Measurements from ENCODE around the gene TGM4. TPM values are rescaled to one million over a fixed set of nuclear protein-coding genes. Genes with fewer than 3 reads are reported as not detected.

The TGM4 gene
- total RNA-seq, 1 experiment from 2014 or later = 1.1 TPM

GRCh38 chr3:44870375-44871061, 3.9 kb upstream of the TGM4 start:
- in situ Hi-C loops (cut with HindIII; ENCODE audit: low pct_unique_long_range_greater_than_20kb, low sequenced_read_pairs) = no loop called here
- DNase-seq (ENCODE audit: low read depth) = no peak

DNA sequence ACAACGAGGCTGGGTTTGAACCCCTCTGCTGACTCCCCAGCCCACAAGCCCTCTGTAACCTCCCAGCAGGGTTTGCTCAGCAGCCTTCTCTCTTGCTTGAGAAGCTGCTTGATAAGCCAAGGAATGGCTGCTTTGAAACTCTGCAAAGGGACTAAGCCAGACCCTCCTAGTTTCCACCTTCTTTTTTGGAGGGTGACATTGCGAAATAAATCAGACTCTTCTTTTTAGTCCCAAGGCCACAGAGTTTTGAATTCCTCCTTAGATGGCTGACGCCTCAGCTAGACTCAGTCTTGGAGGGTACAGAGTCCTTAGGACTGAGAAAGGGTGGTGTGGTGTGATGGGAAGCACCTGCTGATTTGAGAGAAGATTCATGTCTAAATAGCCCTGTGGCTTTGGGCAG, 1.2 kb downstream of the TGM4 start:
- in situ Hi-C loops (cut with HindIII; ENCODE audit: low pct_unique_long_range_greater_than_20kb, low sequenced_read_pairs) = no loop called here
- no peak for DNase-seq (ENCODE audit: low read depth)

GRCh38 chr3:44877333-44877732, 2.9 kb downstream of the TGM4 start:
- in situ Hi-C loops (cut with HindIII; ENCODE audit: low pct_unique_long_range_greater_than_20kb, low sequenced_read_pairs) = no loop called here
- DNase-seq (ENCODE audit: low read depth) = no peak

- in situ Hi-C loops (cut with HindIII; ENCODE audit: low pct_unique_long_range_greater_than_20kb, low sequenced_read_pairs) = no loop called here
- peak; percentile 33 for DNase-seq (ENCODE audit: low read depth)
Measured at GRCh38 chr3:44880284-44880683, 5.9 kb downstream of the TGM4 start.

DNA sequence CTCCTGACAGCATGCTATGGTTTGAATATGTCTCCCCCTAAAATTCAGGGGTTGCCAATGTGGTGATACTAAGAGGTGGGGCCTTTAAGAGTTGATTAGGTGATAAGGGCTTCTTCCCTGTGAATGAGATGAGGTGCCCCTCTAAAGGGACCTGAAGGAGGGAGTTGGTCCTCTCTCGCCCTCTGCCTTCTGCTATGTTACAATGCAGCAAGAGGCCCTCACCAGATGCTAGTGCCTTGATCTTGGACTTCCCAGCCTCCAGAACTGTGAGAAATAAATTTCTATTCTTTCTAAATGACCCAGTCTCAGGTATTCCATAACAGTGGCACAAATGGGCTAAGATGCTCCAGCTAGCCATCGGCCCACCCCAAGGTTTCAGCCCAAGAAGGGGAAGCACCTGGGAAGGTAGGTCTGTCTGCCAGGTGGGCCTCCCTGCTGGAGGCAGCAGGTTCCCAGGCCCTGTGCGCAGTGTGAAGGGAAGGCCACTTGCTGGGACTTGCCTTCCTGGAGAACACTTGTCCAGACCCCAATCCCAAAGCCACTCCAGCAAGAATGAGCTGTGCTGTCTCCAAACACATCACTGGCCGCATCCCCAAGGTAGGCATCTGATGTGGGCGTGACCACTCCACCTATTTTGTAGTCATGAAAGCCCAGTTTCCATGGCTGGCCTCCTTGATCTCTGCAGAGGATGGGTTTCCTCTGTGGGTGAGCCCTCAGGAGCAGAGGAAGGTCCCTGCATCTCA, 9.0 kb downstream of the TGM4 start:
- in situ Hi-C loops (cut with HindIII; ENCODE audit: low pct_unique_long_range_greater_than_20kb, low sequenced_read_pairs) = no loop called here
- no peak for DNase-seq (ENCODE audit: low read depth)

- peak; percentile 94 for DNase-seq (ENCODE audit: low read depth)
- in situ Hi-C loops (cut with HindIII; ENCODE audit: low pct_unique_long_range_greater_than_20kb, low sequenced_read_pairs) = no loop called here
Measured at GRCh38 chr3:44883999-44884431, 9.6 kb downstream of the TGM4 start.

GRCh38 chr3:44885618-44886017, 11.2 kb downstream of the TGM4 start:
- DNase-seq (ENCODE audit: low read depth) = peak; percentile 82
- in situ Hi-C loops (cut with HindIII; ENCODE audit: low pct_unique_long_range_greater_than_20kb, low sequenced_read_pairs) = no loop called here

DNA sequence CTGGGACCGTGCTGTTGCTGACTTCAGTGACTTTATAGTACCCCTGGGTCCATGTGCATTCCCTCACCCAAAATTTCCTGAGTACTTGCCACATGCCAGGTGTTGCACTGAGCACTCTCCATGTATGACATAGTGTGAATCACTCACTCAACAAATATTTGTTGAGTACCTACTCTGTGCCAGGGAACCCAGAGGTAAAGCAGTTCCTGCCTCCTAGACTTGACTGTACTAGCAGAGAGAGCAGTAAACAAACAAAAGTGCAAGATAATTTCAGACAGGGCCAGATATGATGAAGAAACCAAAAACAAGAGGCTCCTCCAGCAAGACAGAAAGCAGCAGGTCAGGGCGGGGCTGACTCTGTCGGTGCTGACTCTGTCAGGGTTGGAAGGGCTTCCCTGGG, 12.2 kb downstream of the TGM4 start:
- no peak for DNase-seq (ENCODE audit: low read depth)
- in situ Hi-C loops (cut with HindIII; ENCODE audit: low pct_unique_long_range_greater_than_20kb, low sequenced_read_pairs) = no loop called here

- in situ Hi-C loops (cut with HindIII; ENCODE audit: low pct_unique_long_range_greater_than_20kb, low sequenced_read_pairs) = no loop called here
- no peak for DNase-seq (ENCODE audit: low read depth)
Measured at GRCh38 chr3:44887101-44887500, 12.7 kb downstream of the TGM4 start.

GRCh38 chr3:44890258-44890657, 15.8 kb downstream of the TGM4 start:
- in situ Hi-C loops (cut with HindIII; ENCODE audit: low pct_unique_long_range_greater_than_20kb, low sequenced_read_pairs) = no loop called here
- DNase-seq (ENCODE audit: low read depth) = no peak

GRCh38 chr3:44890852-44891251, 16.4 kb downstream of the TGM4 start:
- in situ Hi-C loops (cut with HindIII; ENCODE audit: low pct_unique_long_range_greater_than_20kb, low sequenced_read_pairs) = no loop called here
- no peak for DNase-seq (ENCODE audit: low read depth)

- no peak for DNase-seq (ENCODE audit: low read depth)
- in situ Hi-C loops (cut with HindIII; ENCODE audit: low pct_unique_long_range_greater_than_20kb, low sequenced_read_pairs) = no loop called here
Measured at GRCh38 chr3:44892689-44893088, 18.3 kb downstream of the TGM4 start.

- DNase-seq (ENCODE audit: low read depth) = peak; percentile 56
- in situ Hi-C loops (cut with HindIII; ENCODE audit: low pct_unique_long_range_greater_than_20kb, low sequenced_read_pairs) = no loop called here
Measured at GRCh38 chr3:44893097-44893496, 18.7 kb downstream of the TGM4 start.

- in situ Hi-C loops (cut with HindIII; ENCODE audit: low pct_unique_long_range_greater_than_20kb, low sequenced_read_pairs) = no loop called here
- no peak for DNase-seq (ENCODE audit: low read depth)
Measured at GRCh38 chr3:44894485-44894884, 20.1 kb downstream of the TGM4 start.

- DNase-seq (ENCODE audit: low read depth) = no peak
- in situ Hi-C loops (cut with HindIII; ENCODE audit: low pct_unique_long_range_greater_than_20kb, low sequenced_read_pairs) = no loop called here
Measured at GRCh38 chr3:44896440-44896839, 22.0 kb downstream of the TGM4 start.

DNA sequence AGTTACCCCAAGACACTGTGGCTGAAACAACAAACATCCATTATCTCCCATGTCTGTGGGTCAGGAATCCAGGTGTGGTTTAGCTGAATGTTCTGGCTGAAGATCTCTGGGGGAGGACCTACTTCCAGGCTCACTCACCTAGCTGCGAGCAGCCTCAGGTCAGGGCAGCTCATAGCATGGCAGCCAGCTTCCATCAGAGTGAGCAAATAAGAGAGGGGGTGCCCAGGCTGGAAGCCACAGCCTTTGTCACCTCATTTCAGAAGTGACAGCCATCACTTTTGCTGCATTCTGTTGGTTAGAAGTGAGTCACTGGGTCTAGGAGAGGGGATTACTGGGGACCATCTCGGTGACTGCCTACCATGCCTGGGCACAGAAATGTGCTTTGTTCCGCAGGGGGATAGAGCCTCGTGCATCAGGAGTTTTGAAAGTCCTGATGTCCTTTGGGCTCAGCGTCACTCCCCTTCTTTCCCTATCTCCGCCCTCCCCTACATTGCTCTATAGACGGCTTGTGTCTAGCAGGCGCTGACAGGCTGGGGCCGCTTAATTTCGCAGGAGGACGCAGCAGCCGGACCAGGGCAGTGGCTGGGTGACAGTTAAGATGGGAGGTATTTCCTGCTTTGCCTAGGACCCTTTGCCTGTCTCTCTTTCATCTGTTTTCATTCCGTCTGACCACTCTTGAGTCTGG, 25.4 kb downstream of the TGM4 start:
- DNase-seq (ENCODE audit: low read depth) = no peak
- in situ Hi-C loops (cut with HindIII; ENCODE audit: low pct_unique_long_range_greater_than_20kb, low sequenced_read_pairs) = no loop called here

DNA sequence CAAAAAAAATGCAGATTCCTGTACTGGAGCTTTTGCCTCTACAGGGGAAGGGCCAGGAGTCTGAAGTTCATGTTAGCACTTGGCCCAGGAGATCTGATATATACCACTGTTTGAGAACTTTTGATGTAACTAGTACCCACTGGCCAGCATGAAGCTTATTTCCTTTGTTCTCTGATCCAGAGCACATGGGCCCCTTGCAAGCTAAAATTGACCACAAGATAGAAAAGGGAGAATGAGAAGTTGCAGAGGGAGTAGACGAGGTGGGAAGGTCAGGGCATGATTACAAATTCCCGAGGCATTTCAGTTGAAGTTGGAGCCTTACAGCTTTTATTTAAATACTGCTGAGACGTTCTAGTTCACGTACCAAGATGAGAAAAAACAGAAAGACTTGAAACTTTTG, 28.2 kb downstream of the TGM4 start:
- in situ Hi-C loops (cut with HindIII; ENCODE audit: low pct_unique_long_range_greater_than_20kb, low sequenced_read_pairs) = no loop called here
- no peak for DNase-seq (ENCODE audit: low read depth)

DNA sequence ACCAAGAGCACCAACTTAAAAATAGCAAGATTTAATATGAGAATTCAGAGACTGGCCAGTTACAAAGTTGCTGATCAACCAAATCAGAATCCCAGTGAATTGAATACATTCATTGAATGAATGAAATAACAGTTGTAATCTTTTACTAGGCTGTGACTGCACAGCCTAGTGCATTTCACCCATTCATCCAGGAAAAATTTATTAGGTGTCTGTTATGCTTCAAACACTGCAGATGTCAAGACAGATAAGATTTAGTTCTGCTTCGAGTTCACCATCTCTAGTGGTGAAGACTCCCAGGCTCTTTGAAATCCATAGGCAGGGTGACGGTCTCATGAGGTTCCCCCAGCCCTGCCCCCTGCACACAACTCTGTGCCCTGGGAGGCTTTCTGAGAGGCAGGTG, 28.9 kb downstream of the TGM4 start:
- in situ Hi-C loops (cut with HindIII; ENCODE audit: low pct_unique_long_range_greater_than_20kb, low sequenced_read_pairs) = no loop called here
- DNase-seq (ENCODE audit: low read depth) = no peak

GRCh38 chr3:44903751-44904150, 29.3 kb downstream of the TGM4 start:
- in situ Hi-C loops (cut with HindIII; ENCODE audit: low pct_unique_long_range_greater_than_20kb, low sequenced_read_pairs) = no loop called here
- no peak for DNase-seq (ENCODE audit: low read depth)

Data from Caki2 (cell line).